ENCODE measurements around the gene HOXD9.

The HOXD9 gene

DNA sequence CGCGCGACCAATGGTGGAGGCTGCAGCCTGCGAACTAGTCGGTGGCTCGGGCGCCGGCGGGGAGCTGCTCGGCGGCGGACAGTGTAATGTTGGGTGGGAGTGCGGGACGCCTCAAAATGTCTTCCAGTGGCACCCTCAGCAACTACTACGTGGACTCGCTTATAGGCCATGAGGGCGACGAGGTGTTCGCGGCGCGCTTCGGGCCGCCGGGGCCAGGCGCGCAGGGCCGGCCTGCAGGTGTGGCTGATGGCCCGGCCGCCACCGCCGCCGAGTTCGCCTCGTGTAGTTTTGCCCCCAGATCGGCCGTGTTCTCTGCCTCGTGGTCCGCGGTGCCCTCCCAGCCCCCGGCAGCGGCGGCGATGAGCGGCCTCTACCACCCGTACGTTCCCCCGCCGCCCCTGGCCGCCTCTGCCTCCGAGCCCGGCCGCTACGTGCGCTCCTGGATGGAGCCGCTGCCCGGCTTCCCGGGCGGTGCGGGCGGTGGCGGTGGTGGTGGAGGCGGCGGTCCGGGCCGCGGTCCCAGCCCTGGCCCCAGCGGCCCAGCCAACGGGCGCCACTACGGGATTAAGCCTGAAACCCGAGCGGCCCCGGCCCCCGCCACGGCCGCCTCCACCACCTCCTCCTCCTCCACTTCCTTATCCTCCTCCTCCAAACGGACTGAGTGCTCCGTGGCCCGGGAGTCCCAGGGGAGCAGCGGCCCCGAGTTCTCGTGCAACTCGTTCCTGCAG lies at the start of gene HOXD9:
Gene HOXD9, plus strand, starts transcription at position 37 of the 728 bp plus-strand sequence. Its CDS starts 50 bp downstream, at position 87.
- no peak for DNase-seq

DNA sequence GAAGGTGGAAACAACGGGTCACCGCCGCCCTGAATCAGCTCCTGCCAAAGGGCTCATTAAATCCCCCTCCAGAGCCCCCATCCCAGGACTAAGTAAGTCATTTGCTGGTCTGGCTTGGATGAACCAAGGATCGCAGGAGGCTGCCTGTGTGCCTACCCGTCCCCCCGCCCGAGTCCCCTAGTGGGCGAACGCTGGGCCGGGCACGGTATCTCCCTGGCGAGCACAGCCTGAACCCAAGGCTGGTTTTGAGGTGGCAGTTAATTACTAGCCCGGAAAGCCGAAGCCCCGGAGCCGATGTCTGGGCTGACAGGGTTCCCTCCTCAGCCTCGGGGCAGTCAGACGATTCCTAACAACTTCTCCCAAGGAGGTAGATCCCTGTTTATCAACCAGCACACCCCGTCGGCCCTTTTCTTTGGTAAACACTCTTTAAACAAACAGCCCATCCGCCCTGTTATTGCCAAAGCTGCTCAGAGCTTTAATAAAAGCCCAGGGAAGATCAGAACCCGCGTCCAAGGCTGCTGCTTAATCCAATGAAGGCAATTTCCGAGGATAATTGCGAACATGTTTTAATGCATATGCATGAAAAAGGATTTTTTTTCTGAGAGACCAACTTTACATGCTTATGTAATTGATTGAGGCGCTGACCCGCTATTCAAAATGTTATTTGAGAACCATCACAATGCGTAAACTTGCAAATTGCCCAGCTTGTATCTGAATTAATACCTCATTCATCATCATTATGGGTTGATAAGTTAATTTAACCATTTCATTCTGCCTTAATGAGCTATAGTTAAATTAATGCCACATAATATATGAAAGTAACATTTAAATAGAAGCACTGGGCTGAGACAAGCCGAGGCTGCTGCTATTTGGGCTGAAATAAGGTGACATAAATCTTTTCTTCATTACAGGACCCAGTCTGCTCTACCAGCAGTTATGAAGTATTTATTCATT lies 49.3 kb upstream of the HOXD9 start:
- no peak for DNase-seq

DNA sequence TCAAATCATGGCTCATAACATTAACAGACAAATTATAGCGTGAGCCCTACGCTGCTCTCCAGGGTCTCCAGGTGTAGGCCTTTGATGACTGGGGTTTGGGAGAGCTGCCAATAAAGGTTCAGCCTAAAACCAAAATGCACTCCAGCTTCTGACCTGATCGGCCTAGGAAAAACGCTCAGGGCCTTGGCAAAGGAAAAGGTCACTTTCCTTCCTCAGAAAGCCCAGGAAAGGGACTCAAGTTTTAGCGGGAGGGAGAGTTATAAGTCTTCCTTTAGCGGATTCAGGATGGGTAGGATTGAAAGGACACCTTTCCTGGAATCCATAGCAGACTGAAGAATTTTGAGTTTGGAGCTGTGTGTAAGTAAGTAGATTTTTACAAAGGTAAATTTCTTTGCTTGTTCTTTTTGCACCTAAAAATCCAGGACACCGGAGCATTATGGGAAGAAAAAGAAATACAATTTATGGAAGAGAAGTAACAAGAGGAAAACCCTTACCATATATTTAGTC lies 47.5 kb upstream of the HOXD9 start:
- no peak for DNase-seq

DNA sequence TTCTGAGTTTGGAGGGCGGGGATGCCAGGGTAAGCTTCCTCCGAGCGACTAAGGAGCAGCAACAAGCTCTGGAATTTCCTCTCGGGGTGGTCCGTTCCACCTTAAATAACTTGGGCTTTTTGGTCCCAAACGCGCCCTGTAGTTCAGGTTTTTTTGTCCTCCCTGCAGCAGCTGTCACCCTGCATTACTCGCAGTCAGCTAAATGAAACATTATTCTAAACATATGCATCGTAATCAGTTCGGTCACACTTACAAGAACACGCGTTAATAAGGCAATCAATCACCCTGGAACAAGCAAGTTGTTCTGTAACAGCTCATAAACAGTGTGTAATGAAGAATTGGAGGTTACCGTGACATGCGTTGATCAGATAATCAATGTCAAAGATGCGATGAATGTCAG lies 47.0 kb upstream of the HOXD9 start:
- DNase-seq, result no peak

DNA sequence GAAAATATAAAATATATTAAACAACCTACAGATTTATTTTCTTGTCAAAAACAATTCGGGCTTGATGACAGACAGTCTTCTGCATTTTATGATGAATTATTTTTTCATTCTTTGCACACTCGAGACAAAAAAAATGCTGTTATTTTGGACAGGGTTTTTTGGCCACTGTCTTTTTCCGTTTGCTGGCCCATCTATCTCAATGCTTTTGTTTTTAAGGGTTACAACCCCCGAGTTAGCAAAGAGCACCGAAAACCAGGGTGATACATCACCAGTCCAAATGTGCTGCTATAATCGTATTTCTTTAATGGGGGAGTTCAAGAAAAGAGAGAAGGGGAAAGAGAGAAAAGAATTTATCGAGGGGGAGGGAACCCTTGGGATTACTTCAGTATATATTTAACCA lies 46.5 kb upstream of the HOXD9 start:
- DNase-seq, result no peak

DNA sequence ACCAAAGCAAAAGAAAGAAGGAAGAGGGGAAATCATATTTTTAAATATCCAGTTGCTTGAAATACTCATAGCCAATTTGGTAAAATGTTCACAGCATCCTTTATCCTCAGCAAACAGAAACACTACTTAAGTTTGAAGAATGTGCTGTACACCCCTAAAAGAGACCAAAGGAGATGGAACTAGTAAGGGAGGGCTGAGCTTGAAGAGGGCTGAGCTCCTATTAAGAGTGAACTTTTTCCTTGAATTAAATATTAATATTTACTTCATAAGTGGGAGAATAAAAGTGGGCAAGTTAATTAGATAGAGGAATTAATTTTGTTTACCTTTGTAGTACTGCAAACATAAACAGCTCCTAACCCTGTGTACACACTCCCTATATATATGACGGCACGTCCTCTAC lies 45.7 kb upstream of the HOXD9 start:
- DNase-seq, result no peak

DNA sequence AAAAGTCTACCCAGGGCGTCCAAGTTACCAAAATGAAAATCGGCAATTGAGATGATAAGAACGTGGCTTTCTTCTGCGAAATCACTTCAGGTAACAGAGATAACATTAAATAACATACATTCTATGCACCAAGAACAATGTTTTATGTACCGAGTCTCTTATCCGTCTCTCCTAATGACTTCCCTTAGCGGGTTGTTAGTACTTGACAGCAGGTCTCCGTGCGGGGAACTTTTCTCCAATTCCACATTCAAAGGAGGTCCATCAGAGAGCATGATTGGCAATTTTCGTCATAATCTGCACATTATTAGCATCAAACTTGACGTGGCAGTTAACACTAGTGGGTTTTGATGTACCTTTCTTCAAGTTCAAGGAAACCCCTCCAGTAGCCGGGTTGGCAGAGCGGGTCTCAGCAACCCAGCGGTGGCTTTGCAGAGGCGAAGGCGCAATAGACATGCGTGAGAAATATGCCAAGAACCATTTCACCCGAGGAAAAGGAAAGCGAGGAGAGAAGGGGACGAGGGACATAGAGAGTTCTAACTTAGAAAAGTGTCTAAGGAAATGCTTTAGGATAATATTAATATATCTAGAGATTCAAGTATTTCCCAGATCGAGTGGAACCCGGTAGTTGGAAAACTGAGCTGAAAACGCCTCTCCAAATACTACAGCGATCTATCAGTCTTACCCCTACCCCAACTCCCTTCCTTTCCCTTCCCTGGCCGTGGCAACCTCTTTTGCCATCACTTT lies 43.8 kb upstream of the HOXD9 start:
- DNase-seq, result no peak

DNA sequence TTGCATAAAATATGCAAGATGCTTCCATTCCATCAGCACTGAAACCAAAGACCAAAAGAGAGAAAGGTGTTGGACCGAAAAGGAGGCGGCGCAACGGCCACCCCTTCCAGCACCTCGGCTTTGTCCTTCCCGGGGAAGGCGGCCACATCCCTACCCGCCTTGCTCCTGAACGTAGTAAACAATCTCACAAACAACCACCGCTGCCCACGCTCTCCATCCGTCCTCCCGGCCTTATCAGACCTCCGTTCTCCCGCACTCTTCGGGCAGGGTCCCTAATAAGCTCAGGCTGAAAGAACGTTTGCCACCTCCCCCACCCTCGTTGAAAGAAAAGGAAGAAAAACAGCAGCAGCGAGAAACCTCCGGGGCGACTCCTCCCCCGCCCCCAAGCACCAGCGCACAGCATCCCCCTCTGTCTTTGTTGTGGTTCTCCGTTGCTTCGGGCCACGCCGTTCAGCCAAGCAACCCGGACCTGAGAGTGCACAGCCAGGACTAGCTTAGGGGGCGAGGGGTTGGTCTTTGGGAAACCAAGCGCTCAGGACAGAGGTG lies 43.2 kb upstream of the HOXD9 start:
- no peak for DNase-seq

DNA sequence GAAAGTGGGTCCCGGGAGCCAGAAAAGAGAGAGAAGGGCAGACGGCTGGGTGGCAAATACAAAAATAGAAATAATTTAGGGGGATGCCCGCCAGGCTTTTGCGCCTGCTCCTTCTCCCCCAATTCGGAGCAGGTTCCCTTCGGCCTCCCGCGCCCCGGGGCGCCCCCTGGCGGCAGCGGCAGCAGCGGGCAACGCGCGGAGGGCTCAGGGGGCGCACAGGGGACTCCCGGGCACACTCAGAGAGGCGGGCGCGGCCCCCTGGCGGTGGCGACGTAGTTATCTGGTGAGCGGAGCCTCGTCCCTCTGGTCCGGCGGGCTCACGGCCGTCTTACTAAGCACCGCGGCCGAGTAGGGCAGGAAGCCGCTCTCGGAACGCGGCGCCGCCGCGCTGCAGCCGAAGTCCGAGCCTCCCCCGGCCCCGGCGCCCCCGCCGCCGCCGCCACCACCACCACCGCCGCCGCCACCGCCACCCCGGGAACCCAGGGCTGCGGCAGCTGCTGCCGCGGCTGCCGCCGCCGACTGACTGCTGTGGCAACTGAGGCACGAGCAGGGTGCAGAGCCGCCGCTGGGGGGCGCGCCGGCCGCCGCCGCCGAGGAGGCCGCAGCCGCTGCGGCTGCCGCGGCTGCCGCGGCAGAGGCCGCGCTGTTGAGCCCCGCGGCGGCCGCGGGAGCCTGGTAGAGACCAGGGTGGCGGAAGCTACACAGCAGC lies 42.5 kb upstream of the HOXD9 start:
- DNase-seq, result no peak

DNA sequence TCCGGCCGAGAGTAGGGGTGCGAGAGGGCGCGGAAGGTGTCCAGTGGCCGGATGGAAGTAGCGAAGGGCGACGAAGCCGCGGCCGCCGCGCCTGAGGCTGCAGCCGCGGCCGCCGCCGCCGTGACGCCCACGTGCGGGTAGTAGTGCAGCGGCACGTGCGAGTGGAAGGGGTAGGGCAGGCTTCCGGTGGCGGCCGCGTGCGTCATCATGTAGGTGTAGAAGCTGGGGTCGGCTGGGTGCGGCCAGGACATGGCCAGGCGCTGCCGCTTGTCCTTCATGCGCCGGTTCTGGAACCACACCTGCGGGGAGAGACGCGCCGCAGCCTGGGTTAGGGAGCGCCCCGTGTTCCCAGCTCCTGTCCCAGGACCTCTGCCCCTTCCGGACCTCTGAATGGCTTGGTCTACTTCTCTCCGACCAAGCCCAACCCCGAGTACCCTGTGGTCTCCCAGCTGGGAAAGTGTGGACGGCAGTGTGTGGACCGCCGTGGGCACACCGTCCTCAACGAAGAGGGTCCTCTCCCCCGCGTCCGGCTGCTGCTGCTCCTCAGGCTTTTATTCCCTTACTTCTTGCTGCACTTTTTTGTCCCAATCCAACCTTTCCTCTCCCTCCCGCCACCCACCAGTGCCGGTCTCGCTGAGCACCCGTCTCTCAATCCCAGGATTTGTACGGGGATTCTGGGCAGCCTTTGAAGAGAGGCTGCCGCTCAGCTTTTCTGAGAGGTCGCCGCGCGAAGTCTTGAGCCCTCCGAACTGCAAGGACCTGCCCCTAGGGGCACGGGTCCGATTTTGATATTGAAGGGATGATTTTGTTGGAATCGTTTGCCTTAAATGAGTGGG lies 41.8 kb upstream of the HOXD9 start:
- no peak for DNase-seq

DNA sequence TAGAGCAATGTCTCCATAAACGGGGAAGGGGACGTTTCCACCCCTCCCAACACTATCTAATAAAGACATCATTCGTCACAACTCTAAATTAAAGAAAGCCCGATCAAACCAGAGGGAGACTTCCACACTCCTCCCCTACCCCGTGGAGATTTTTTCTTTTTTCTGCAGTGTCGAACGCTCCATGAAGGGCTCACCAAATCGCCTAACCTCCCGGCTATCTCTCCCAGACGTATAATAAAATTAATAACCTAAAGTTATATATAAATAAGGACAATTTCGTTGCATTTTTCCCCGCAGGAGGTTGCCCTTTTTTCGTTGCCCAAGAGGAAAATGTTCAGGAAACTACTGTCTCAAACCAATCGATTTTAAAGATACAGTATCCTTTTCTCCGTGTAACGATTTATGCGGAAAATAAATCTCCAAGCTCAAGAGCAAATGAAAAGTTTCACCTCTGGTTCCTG lies 41.1 kb upstream of the HOXD9 start:
- DNase-seq, result no peak

DNA sequence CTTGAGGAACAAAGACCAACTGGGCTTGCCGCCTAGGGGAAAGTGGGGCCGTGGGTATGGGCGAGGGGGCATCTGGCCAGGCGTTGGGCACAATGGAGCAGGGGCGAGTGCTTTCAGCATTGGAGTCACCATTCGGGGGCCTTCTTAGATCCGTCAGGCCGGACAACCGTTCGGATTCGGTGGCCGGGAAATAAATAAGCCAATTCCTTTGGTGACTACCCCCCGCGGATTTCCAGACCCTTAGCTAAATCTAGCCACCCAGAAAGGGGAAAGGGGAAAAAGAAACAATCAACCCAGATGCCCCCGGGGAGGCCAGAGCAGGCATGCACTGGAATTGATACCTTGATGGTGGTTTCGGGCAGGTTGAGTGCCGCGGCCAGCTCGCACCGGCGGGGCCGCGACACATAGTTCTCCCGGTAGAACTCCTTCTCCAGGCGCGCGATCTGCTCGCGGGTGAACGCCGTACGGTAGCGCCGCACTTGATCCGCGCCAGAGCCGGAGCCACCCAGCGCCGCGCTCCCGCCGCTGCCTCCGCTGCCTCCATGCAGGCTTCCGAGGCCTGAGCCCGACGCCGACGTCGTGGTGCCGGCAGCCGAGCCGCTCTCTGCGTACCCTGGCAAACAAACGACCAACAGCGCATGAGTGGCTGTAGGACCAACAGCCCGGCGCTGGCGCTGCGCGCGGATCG lies 40.5 kb upstream of the HOXD9 start:
- DNase-seq, result no peak

DNA sequence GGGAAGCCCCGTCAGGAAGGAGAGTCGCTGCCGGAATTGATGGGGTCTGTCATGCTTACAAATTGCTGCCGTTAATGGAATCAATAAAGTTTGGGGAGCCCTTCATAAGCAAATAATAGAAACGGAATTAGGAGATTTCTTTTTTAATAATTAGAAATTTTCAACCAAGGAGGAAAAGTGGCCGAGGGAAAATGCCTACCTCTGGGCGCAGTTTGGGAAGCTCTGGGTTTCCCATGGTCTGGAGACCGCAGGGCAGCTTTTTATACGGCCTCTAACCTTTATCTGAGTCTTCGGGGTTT lies 40.0 kb upstream of the HOXD9 start:
- no peak for DNase-seq

DNA sequence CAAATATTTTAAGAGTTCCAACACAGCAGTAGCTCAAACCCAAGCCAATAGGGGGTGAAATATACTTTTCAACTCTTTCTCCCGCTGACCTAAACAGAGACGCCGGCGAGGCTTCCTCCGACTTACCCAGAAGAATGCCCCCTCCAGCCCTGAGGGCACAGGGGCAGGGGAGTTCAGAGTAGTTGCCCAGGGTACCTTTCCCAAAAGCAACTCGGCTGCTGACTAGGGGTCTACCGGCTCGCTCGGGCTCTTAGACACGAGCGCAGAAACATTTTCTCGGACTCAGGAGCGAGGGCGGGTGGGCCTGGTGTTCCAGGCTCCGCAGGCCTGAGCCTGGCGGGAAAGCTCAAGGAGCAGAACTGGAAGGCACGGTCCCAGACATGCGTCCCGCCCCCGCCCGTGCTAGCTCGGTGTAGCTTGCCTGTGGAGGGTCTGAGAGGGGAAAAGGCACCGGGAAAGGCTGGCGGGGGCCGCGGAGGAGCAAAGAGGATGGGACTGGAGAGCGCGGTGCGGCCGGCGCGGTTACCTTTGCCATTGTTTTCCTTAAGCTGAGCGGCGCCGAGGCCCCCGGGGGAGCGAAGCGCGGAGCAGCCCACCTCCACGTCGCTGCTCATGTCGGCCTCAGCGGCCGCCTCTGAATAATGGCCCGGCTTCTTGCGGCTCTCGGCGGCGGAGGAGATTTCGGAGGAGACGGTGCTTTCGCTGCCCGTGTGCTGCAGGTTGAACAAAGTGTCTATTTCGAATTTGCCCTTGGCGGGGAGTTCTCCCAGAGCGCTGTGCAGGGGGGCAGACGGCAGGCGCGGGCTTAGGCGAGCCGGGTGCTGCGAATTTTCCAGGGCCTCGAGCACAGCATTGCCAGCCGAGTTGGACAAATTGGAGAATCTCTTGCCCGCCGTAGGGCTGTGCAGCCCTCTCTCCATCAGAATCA lies 39.4 kb upstream of the HOXD9 start:
- DNase-seq, result no peak

DNA sequence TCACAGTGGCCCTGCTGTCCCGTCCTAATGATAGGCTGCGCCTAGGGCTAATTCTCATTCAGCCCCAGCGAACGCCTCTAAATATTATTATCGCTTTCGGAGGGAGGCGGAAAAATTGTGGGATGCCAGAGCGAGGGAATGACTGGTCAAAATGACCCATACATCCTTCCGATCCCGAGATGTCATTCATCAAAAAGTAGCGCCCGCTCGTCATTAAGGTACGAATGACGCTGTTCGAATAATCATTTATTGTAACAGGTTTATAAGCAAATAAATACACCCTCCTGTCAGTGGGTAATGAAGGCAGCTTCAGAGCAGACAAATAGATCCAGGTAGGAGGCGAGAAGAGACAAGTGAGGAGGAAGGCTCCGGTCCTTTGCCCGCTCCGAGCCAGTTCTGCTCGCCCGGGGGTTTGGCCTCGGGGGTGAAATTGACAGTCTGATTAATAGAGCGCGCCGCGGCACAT lies 38.7 kb upstream of the HOXD9 start, which contains the start of gene EVX2:
Gene EVX2, minus strand, starts transcription at position 167 of the 466 bp plus-strand sequence. CDS start 186 bp downstream, outside the sequence.
- DNase-seq, result no peak

DNA sequence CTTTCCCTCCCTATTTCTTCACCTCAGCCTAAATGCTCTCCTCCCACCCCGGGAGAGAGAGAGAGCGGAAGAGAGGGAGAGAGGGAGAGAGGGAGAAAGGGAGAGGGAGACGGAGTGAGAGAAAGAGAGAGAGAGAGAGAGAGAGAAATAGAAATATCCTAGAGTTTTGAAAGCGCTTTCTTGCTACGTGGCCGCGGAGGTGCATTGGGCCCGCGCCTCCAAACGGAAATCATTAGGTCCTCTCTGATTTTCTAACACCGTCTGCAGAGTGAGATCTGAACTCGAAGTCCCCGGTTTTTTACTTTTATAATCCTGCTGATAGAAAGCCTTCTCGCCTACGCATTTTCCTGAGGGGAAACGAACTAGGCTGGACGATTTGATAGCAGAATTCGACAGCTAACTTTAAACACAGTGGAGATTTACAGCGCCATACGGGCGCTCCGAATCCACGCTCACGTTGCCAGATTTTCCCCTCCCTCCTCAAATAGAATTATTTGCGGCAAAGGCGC lies 37.9 kb upstream of the HOXD9 start:
- DNase-seq, result no peak

DNA sequence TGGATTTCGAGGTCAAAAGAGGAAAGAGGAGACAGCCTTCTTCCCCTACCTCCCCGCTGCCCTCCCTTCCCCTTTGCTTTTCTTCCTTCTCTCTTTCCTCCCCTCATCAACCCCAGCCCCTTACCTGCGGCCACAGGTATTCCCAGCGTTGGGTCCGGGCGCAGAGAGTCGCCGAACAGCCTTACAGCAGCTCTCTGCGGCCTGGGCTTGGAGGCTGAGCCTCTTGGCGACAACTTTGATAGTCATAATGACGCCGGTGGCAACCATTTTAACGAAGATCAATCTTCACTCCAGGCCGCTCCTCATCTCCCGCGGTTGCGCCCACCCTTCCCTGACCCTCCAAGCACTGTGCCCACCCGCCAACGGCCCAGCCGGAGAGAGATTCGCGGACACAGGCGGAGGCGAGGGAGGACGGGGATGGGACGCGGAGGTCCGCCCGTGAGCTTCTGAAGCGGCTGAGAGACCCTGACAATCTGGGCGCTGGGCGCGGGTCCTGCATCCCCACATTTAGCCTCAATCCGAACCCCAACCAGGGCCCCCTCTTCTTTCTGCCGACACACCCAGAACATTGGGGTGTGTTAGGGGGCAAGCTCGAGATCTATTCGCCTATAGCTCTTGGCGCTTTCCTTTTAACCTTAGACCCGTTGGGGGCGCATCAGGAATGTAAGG lies 37.3 kb upstream of the HOXD9 start:
- DNase-seq, result no peak

Measured in CD4-positive, alpha-beta T cell treated with Interferon alpha-2 for 1 hour (primary cell).